GM21619 (cell line): ENCODE data around the gene EGFL7.
"Not testable (repeated sequence)": the region's sequence is repeated elsewhere in the genome, so short reads cannot be mapped to it uniquely, and the experiment has no call there.

Experiments
- ATAC-seq: cut with Tn5 transposase; IDR thresholded peaks from one replicate; pipeline ENCODE4 v1.9.1; 2021; ENCODE audit not compliant: unreplicated experiment

EGFL7 gene

GRCh38 chr9:136624184-136624951 lies 38.3 kb upstream of the EGFL7 start:
- no peak for ATAC-seq

GRCh38 chr9:136625101-136626065 lies 37.3 kb upstream of the EGFL7 start:
- no peak for ATAC-seq

GRCh38 chr9:136626066-136626725 lies 36.5 kb upstream of the EGFL7 start:
- no peak for ATAC-seq

GRCh38 chr9:136626740-136627642 lies 35.7 kb upstream of the EGFL7 start:
- no peak for ATAC-seq

GRCh38 chr9:136627703-136628102 lies 35.0 kb upstream of the EGFL7 start:
- ATAC-seq: no peak

GRCh38 chr9:136628268-136628667 lies 34.4 kb upstream of the EGFL7 start:
- no peak for ATAC-seq

GRCh38 chr9:136629001-136629878 lies 33.5 kb upstream of the EGFL7 start:
- ATAC-seq: no peak

GRCh38 chr9:136629879-136630661 lies 32.6 kb upstream of the EGFL7 start:
- no peak for ATAC-seq

GRCh38 chr9:136630662-136630992 lies 32.1 kb upstream of the EGFL7 start:
- no peak for ATAC-seq

GRCh38 chr9:136631038-136632000 lies 31.4 kb upstream of the EGFL7 start:
- no peak for ATAC-seq

- ATAC-seq: not testable (repeated sequence)
Measured at GRCh38 chr9:136632072-136632471, 30.6 kb upstream of the EGFL7 start.

- ATAC-seq: not testable (repeated sequence)
Measured at GRCh38 chr9:136632491-136633106, 30.1 kb upstream of the EGFL7 start.

- ATAC-seq: no peak
Measured at GRCh38 chr9:136634904-136635303, 27.8 kb upstream of the EGFL7 start.

- ATAC-seq: no peak
Measured at GRCh38 chr9:136640171-136641111, 22.3 kb upstream of the EGFL7 start.

- no peak for ATAC-seq
Measured at GRCh38 chr9:136642439-136642921, 20.2 kb upstream of the EGFL7 start.
